Parathyroid adenoma (tissue), 2 donors: ENCODE measurements around the gene MAGI2.

Experiments
- H2AFZ ChIP-seq: fragments of 300-600 bp; sonication (generic); one replicate; pipeline ENCODE4 v1.7.0; 2017; ENCODE audit warnings: antibody characterized with exemption, mild to moderate bottlenecking
- H3K27ac ChIP-seq: fragments of 300-600 bp; sonication (generic); one replicate; pipeline ENCODE4 v1.7.0; 2017
- H3K27me3 ChIP-seq: fragments of 300-600 bp; sonication (generic); one replicate; pipeline ENCODE4 v1.7.0; 2017; ENCODE audit warnings: low read length; ENCODE audit not compliant: control insufficient read depth, insufficient read depth
- H3K36me3 ChIP-seq: fragments of 300-600 bp; sonication (generic); one replicate; pipeline ENCODE4 v1.7.0; 2017; ENCODE audit warnings: low read length; ENCODE audit not compliant: control insufficient read depth, insufficient read depth
- H3K4me1 ChIP-seq: fragments of 300-600 bp; sonication (generic); one replicate; pipeline ENCODE4 v1.7.0; 2017; ENCODE audit warnings: control low read depth
- H3K4me2 ChIP-seq: fragments of 300-600 bp; sonication (generic); one replicate; pipeline ENCODE4 v1.7.0; 2017; ENCODE audit warnings: low read length
- H3K4me3 ChIP-seq: fragments of 300-600 bp; sonication (generic); one replicate; pipeline ENCODE4 v1.7.0; 2017; ENCODE audit warnings: low read depth, low read length
- H3K79me2 ChIP-seq: fragments of 300-600 bp; sonication (generic); one replicate; pipeline ENCODE4 v1.7.0; 2017; ENCODE audit warnings: control low read depth
- H3K9ac ChIP-seq: fragments of 300-600 bp; sonication (generic); one replicate; pipeline ENCODE4 v1.7.0; 2017; ENCODE audit warnings: mild to moderate bottlenecking
- H3K9me3 ChIP-seq: fragments of 300-600 bp; sonication (generic); one replicate; pipeline ENCODE4 v1.7.0; 2017; ENCODE audit warnings: low read length; ENCODE audit not compliant: control insufficient read depth
- CTCF ChIP-seq: fragments of 300-600 bp; sonication (generic); IDR thresholded peaks from one replicate; pipeline ENCODE4 v1.7.0; 2017; ENCODE audit warnings: antibody characterized with exemption, mild to moderate bottlenecking
- donor health status: primary hyperparathyroidism.

The MAGI2 gene

GRCh38 chr7:78402096-78402495, 1051.4 kb downstream of the MAGI2 start:
- H3K27ac ChIP-seq = no peak overlapping the region
- H3K4me1 ChIP-seq = no peaks in the 10 kb centered on the region
- TF ChIP-seq CTCF = no peak
- H3K9ac ChIP-seq = no peak overlapping the region
- no peak overlapping the region for H3K4me2 ChIP-seq
- no peaks in the 10 kb centered on the region for H3K79me2 ChIP-seq
- H3K9me3 ChIP-seq = no peaks in the 10 kb centered on the region
- H3K36me3 ChIP-seq = no peaks in the 10 kb centered on the region
- H3K4me3 ChIP-seq = no peak overlapping the region
- H3K27me3 ChIP-seq = no peaks in the 10 kb centered on the region
- H2AFZ ChIP-seq = no peak overlapping the region

- H3K9ac ChIP-seq = no peak overlapping the region
- no peak overlapping the region for H2AFZ ChIP-seq
- TF ChIP-seq CTCF = no peak
- no peak overlapping the region for H3K4me2 ChIP-seq
- H3K9me3 ChIP-seq = no peaks in the 10 kb centered on the region
- H3K36me3 ChIP-seq = no peaks in the 10 kb centered on the region
- H3K4me1 ChIP-seq = no peaks in the 10 kb centered on the region
- H3K27ac ChIP-seq = no peak overlapping the region
- H3K4me3 ChIP-seq = no peak overlapping the region
- H3K27me3 ChIP-seq = no peaks in the 10 kb centered on the region
- H3K79me2 ChIP-seq = no peaks in the 10 kb centered on the region
Measured at GRCh38 chr7:78400038-78400437, 1053.4 kb downstream of the MAGI2 start.

GRCh38 chr7:78399033-78399769, 1054.3 kb downstream of the MAGI2 start:
- H3K4me2 ChIP-seq = no peak overlapping the region
- no peak overlapping the region for H3K27ac ChIP-seq
- no peak overlapping the region for H3K9ac ChIP-seq
- H3K27me3 ChIP-seq = no peaks in the 10 kb centered on the region
- H3K79me2 ChIP-seq = no peaks in the 10 kb centered on the region
- no peaks in the 10 kb centered on the region for H3K36me3 ChIP-seq
- H3K4me1 ChIP-seq = no peaks in the 10 kb centered on the region
- H2AFZ ChIP-seq = no peak overlapping the region
- no peak for TF ChIP-seq CTCF
- H3K4me3 ChIP-seq = no peak overlapping the region
- H3K9me3 ChIP-seq = no peaks in the 10 kb centered on the region

GRCh38 chr7:78398576-78398975, 1054.9 kb downstream of the MAGI2 start:
- Histone ChIP-seq H3K36me3 (no peaks in the 10 kb centered on the region), H3K27ac (no peak overlapping the region)
- no peak for TF ChIP-seq CTCF

GRCh38 chr7:78398081-78398480, 1055.4 kb downstream of the MAGI2 start:
- no peaks in the 10 kb centered on the region for H3K9me3 ChIP-seq
- no peaks in the 10 kb centered on the region for H3K27me3 ChIP-seq
- no peak overlapping the region for H2AFZ ChIP-seq
- H3K4me2 ChIP-seq = no peak overlapping the region
- no peak for TF ChIP-seq CTCF
- no peaks in the 10 kb centered on the region for H3K36me3 ChIP-seq
- no peak overlapping the region for H3K27ac ChIP-seq
- H3K9ac ChIP-seq = no peak overlapping the region
- no peaks in the 10 kb centered on the region for H3K79me2 ChIP-seq
- no peaks in the 10 kb centered on the region for H3K4me1 ChIP-seq
- no peak overlapping the region for H3K4me3 ChIP-seq

More at GRCh38 chr7:78398576-78398975, 1054.9 kb downstream of the MAGI2 start:
- no peaks in the 10 kb centered on the region for H3K4me1 ChIP-seq
- H3K27me3 ChIP-seq = no peaks in the 10 kb centered on the region
- no peak overlapping the region for H3K4me2 ChIP-seq
- H3K79me2 ChIP-seq = no peaks in the 10 kb centered on the region
- no peak overlapping the region for H3K9ac ChIP-seq
- H3K9me3 ChIP-seq = no peaks in the 10 kb centered on the region
- H3K4me3 ChIP-seq = no peak overlapping the region
- no peak overlapping the region for H2AFZ ChIP-seq
